GM12878 (cell line): Measurements from ENCODE around the gene ZMYND12. TPM values are rescaled to one million over a fixed set of nuclear protein-coding genes. Genes with fewer than 3 reads are reported as not detected.

Experiments used
- FOXM1 ChIP-seq: IDR thresholded peaks from 2 replicates; pipeline ENCODE4 v1.6.1; 2012; ENCODE audit warnings: low read depth, mild to moderate bottlenecking, inconsistent platforms, low read length, moderate library complexity
- HCFC1 ChIP-seq: fragments of 150-350 bp; IDR thresholded peaks from 2 replicates; pipeline ENCODE4 v1.6.1; 2014; ENCODE audit warnings: low read length
- JUND ChIP-seq: IDR thresholded peaks from 2 replicates; pipeline ENCODE4 v1.6.1; 2012; ENCODE audit warnings: low read depth, mild to moderate bottlenecking, low read length, improper control_type of control experiment, moderate library complexity
- KAT2A ChIP-seq: conservative IDR thresholded peaks from 2 replicates; pipeline ENCODE4 v1.6.1; 2011; ENCODE audit warnings: low read depth, low read length; ENCODE audit not compliant: control insufficient read depth
- SMARCA5 ChIP-seq: fragments of 450-650 bp; IDR thresholded peaks from 2 replicates; pipeline ENCODE4 v1.6.1; 2017; ENCODE audit warnings: mild to moderate bottlenecking
- SPI1 ChIP-seq: IDR thresholded peaks from 2 replicates; pipeline ENCODE4 v1.6.1; 2011; ENCODE audit warnings: low read depth, mild to moderate bottlenecking, low read length, moderate library complexity, borderline replicate concordance; ENCODE audit not compliant: insufficient read depth
- SRF ChIP-seq, 2 experiments: IDR thresholded peaks; 2 replicates each; pipeline ENCODE4 v1.6.1; 2011; ENCODE audit warnings: low read depth in 2 of 2, low read length in 2 of 2, mild to moderate bottlenecking in 1 of 2, moderate library complexity in 1 of 2
- SUPT20H ChIP-seq: IDR thresholded peaks from 2 replicates; pipeline ENCODE4 v1.6.1; 2011; ENCODE audit warnings: low read depth, mild to moderate bottlenecking, low read length, moderate library complexity, borderline replicate concordance; ENCODE audit not compliant: control insufficient read depth
- TAF1 ChIP-seq: IDR thresholded peaks from 2 replicates; pipeline ENCODE4 v1.6.1; 2011; ENCODE audit warnings: mild to moderate bottlenecking, low read depth, low read length, borderline replicate concordance
- YY1 ChIP-seq: IDR thresholded peaks from 2 replicates; pipeline ENCODE4 v1.6.1; 2011; ENCODE audit warnings: low read depth, mild to moderate bottlenecking, low read length
- ZNF274 ChIP-seq: IDR thresholded peaks from one replicate; pipeline ENCODE4 v1.8.0; 2011; ENCODE audit not compliant: insufficient read length, insufficient read depth
- ZNF622 ChIP-seq: fragments of 450-650 bp; IDR thresholded peaks from 2 replicates; pipeline ENCODE4 v1.6.1; 2017; ENCODE audit warnings: mild to moderate bottlenecking, inconsistent platforms
- polyA plus RNA-seq, 11 experiments: library from polyadenylated mRNA; depleted of rRNA in 4 of 11; unstranded in 6 of 11; stranded (reverse) in 5 of 11; fragments of >200 nt; fragmentation: Nextera tagmentation in 4 of 11; fragmentation: Illumina TruSeq in 1 of 11; extraction: Ambion mirVana in 4 of 11; extraction: Trizol in 1 of 11; gene quantifications; 1 replicate in 1 of 11; 2 replicates in 10 of 11; pipeline versions ENCODE4 v1.2.1 to v1.2.3, GENCODE V29; 2011 to 2016; ENCODE audit warnings: inconsistent platforms in 2 of 11, missing spikeins in 2 of 11, low read depth in 1 of 11
- total RNA-seq, 4 experiments: library from RNA; depleted of rRNA in 3 of 4; stranded (reverse); fragments of >200 nt in 3 of 4; fragmentation: Illumina TruSeq in 1 of 4; extraction: Trizol in 1 of 4; gene quantifications; 2 replicates each; pipeline versions ENCODE4 v1.2.1 to v1.2.3, GENCODE V29; 2013 to 2021
- TF ChIP-seq, protein P1 (sequence below): fragments of 450-650 bp; IDR thresholded peaks from 2 replicates; pipeline ENCODE4 v1.6.1; 2016; ENCODE audit warnings: mild to moderate bottlenecking, moderate library complexity, borderline replicate concordance
- TF ChIP-seq, protein P2 (sequence below): fragments of 450-650 bp; IDR thresholded peaks from 2 replicates; pipeline ENCODE4 v1.6.1; 2018; ENCODE audit warnings: borderline replicate concordance, mild to moderate bottlenecking; ENCODE audit not compliant: partially characterized antibody
- TF ChIP-seq, protein P3 (sequence below): fragments of 450-650 bp; IDR thresholded peaks from 2 replicates; pipeline ENCODE4 v1.6.1; 2016; ENCODE audit warnings: mild to moderate bottlenecking
- TF ChIP-seq, protein P4 (sequence below): IDR thresholded peaks from 2 replicates; pipeline ENCODE4 v1.6.1; 2012; ENCODE audit warnings: improper control_type of control experiment, low read depth, low read length; ENCODE audit not compliant: insufficient replicate concordance

The ZMYND12 gene
- total and polyA plus RNA-seq, 10 of the 15 experiments (the other 5 are each of a cell fraction or from before 2014, with no cell fraction given), result 0.26 to 1.4 (median 0.67) TPM

DNA sequence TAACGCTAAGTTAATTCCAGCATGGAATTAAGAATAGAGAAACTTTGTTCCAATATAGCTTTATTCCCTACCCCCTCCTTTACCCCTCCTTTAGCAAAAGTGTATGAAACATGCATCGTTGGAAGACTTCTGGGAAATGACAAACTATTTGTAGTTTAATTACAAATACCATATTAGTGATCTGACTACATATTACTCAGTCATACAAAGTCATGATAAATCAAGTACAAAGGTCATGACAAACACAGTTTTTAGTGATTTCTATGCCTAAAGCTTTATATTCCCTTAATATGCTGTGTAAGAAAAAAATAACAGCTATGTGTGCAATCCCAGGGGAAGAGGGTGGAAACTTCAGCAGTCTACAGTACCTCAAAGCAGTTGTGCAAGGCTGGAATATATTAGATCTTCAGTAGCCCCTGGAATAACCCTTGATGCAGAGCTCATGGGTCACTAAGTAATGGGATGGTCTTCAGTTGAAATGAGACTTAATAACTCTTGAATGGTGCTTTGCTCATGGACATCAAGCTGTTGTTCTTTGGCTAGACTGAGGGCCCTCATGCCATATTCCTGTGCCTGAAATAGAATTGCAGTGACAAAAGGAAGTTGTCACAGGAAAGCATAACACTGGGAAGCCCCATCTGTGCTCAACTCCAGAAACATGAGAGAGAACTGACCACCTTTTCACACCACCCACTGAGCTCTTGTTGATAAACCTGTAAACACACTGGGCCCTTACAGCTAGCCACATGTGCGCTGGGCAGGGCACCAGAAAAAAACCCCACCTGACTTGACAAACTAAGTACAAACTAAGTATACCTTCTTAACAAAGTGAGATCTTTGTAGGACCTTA, 25.3 kb downstream of the ZMYND12 start (continued):
- TF ChIP-seq, protein P1, sequence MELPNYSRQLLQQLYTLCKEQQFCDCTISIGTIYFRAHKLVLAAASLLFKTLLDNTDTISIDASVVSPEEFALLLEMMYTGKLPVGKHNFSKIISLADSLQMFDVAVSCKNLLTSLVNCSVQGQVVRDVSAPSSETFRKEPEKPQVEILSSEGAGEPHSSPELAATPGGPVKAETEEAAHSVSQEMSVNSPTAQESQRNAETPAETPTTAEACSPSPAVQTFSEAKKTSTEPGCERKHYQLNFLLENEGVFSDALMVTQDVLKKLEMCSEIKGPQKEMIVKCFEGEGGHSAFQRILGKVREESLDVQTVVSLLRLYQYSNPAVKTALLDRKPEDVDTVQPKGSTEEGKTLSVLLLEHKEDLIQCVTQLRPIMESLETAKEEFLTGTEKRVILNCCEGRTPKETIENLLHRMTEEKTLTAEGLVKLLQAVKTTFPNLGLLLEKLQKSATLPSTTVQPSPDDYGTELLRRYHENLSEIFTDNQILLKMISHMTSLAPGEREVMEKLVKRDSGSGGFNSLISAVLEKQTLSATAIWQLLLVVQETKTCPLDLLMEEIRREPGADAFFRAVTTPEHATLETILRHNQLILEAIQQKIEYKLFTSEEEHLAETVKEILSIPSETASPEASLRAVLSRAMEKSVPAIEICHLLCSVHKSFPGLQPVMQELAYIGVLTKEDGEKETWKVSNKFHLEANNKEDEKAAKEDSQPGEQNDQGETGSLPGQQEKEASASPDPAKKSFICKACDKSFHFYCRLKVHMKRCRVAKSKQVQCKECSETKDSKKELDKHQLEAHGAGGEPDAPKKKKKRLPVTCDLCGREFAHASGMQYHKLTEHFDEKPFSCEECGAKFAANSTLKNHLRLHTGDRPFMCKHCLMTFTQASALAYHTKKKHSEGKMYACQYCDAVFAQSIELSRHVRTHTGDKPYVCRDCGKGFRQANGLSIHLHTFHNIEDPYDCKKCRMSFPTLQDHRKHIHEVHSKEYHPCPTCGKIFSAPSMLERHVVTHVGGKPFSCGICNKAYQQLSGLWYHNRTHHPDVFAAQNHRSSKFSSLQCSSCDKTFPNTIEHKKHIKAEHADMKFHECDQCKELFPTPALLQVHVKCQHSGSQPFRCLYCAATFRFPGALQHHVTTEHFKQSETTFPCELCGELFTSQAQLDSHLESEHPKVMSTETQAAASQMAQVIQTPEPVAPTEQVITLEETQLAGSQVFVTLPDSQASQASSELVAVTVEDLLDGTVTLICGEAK, result no peak
- TF ChIP-seq FOXM1 (no peak), ZNF622 (no peak), YY1 (no peak), TAF1 (no peak), SMARCA5 (no peak), ZNF274 (no peak), SPI1 (no peak), SRF (IDR thresholded peaks at IDR 0.05; ENCODE audit: low read depth in 2 of 2, low read length in 2 of 2) (no peak), KAT2A (no peak), SUPT20H (no peak), JUND (no peak), HCFC1 (no peak)
- TF ChIP-seq, protein P2, sequence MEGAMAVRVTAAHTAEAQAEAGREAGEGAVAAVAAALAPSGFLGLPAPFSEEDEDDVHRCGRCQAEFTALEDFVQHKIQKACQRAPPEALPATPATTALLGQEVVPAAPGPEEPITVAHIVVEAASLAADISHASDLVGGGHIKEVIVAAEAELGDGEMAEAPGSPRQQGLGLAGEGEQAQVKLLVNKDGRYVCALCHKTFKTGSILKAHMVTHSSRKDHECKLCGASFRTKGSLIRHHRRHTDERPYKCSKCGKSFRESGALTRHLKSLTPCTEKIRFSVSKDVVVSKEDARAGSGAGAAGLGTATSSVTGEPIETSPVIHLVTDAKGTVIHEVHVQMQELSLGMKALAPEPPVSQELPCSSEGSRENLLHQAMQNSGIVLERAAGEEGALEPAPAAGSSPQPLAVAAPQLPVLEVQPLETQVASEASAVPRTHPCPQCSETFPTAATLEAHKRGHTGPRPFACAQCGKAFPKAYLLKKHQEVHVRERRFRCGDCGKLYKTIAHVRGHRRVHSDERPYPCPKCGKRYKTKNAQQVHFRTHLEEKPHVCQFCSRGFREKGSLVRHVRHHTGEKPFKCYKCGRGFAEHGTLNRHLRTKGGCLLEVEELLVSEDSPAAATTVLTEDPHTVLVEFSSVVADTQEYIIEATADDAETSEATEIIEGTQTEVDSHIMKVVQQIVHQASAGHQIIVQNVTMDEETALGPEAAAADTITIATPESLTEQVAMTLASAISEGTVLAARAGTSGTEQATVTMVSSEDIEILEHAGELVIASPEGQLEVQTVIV, result no peak
- TF ChIP-seq, protein P3, sequence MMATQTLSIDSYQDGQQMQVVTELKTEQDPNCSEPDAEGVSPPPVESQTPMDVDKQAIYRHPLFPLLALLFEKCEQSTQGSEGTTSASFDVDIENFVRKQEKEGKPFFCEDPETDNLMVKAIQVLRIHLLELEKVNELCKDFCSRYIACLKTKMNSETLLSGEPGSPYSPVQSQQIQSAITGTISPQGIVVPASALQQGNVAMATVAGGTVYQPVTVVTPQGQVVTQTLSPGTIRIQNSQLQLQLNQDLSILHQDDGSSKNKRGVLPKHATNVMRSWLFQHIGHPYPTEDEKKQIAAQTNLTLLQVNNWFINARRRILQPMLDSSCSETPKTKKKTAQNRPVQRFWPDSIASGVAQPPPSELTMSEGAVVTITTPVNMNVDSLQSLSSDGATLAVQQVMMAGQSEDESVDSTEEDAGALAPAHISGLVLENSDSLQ, result no peak
- TF ChIP-seq, protein P4, sequence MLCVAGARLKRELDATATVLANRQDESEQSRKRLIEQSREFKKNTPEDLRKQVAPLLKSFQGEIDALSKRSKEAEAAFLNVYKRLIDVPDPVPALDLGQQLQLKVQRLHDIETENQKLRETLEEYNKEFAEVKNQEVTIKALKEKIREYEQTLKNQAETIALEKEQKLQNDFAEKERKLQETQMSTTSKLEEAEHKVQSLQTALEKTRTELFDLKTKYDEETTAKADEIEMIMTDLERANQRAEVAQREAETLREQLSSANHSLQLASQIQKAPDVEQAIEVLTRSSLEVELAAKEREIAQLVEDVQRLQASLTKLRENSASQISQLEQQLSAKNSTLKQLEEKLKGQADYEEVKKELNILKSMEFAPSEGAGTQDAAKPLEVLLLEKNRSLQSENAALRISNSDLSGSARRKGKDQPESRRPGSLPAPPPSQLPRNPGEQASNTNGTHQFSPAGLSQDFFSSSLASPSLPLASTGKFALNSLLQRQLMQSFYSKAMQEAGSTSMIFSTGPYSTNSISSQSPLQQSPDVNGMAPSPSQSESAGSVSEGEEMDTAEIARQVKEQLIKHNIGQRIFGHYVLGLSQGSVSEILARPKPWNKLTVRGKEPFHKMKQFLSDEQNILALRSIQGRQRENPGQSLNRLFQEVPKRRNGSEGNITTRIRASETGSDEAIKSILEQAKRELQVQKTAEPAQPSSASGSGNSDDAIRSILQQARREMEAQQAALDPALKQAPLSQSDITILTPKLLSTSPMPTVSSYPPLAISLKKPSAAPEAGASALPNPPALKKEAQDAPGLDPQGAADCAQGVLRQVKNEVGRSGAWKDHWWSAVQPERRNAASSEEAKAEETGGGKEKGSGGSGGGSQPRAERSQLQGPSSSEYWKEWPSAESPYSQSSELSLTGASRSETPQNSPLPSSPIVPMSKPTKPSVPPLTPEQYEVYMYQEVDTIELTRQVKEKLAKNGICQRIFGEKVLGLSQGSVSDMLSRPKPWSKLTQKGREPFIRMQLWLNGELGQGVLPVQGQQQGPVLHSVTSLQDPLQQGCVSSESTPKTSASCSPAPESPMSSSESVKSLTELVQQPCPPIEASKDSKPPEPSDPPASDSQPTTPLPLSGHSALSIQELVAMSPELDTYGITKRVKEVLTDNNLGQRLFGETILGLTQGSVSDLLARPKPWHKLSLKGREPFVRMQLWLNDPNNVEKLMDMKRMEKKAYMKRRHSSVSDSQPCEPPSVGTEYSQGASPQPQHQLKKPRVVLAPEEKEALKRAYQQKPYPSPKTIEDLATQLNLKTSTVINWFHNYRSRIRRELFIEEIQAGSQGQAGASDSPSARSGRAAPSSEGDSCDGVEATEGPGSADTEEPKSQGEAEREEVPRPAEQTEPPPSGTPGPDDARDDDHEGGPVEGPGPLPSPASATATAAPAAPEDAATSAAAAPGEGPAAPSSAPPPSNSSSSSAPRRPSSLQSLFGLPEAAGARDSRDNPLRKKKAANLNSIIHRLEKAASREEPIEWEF, result no peak
